Measurements from ENCODE around the gene RER1. TPM values are rescaled to one million over a fixed set of nuclear protein-coding genes. Genes with fewer than 3 reads are reported as not detected.
A peak's percentile ranks its signal among the peaks of the same experiment; 100 is the strongest.

The RER1 gene
- total RNA-seq, 1 donor from 2014 or later = 133 TPM

DNA sequence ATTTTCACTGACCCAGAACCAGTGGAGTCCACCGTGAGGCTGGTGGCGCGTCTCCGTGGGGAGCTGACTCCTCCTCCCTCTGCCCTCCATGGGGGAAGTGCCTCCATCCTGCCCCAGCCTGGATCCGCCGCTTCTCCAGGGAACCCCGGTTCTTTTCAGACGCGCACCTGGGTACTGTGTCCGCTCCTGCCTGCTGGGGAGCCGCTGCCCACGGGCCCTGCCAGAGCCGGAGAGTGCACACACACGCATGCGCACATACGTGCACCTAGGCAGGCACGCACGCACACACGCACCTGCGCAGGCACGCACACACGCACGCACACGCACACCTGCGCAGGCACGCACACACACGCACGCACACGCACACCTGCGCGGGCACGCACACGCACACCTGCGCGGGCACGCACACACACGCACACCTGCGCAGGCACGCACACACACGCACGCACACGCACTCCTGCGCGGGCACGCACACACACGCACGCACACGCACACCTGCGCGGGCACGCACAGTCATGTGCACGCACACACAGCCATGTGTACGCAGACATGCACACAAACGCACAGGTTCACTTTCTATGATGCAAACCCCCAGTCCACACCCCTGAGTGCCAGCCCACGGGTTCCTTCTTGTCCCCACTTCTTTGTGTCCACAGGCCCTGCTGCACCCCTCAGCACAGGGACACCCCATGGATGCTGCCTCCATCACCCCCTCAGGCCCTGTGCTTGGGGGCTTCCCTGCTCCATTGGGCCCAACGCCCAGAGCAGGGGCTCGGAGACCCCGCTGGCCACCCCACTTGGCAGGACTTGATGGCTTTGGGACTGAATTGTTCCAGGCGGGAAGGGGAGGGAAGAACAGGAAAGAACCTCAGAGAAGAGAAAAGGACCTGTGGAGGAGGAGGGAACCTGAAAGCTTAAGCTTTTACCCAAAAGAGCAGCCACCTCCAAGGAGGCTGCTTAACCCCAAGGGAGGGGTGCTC is 43.0 kb upstream of the RER1 start:
- DNase-seq (peak; percentile 35), ATAC-seq (no peak)
- Histone ChIP-seq H3K27ac (no peak overlapping the region), H3K4me1 (no peaks in the 10 kb centered on the region), H3K9me3 (no peaks in the 10 kb centered on the region), H3K4me3 (no peak overlapping the region), H3K27me3 (ENCODE audit: low read depth) (no peaks in the 10 kb centered on the region), H3K36me3 (no peaks in the 10 kb centered on the region)
- intact Hi-C loops (cut with DNase I) = no loop called here
- TF ChIP-seq, protein P1, sequence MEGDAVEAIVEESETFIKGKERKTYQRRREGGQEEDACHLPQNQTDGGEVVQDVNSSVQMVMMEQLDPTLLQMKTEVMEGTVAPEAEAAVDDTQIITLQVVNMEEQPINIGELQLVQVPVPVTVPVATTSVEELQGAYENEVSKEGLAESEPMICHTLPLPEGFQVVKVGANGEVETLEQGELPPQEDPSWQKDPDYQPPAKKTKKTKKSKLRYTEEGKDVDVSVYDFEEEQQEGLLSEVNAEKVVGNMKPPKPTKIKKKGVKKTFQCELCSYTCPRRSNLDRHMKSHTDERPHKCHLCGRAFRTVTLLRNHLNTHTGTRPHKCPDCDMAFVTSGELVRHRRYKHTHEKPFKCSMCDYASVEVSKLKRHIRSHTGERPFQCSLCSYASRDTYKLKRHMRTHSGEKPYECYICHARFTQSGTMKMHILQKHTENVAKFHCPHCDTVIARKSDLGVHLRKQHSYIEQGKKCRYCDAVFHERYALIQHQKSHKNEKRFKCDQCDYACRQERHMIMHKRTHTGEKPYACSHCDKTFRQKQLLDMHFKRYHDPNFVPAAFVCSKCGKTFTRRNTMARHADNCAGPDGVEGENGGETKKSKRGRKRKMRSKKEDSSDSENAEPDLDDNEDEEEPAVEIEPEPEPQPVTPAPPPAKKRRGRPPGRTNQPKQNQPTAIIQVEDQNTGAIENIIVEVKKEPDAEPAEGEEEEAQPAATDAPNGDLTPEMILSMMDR (IDR thresholded peaks at IDR 0.05) = no peak

DNA sequence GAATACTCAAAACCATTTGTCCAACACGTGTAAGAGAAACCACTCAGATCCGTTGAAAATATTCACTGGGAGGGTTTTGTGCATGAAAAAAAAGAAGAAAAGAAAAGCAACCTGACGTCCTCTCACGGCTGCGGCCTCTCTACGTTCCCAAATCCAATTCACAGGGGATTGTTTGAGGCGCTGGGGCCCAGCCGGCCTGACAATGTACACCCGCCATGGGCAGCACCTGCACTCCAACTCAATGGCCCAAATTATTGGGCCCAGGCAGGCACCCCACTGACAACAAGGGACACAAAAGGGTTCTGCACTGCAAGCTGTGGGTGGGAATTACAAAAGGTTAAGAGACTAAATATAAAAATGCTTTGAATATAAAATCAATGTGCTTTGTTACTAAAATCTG is 41.8 kb upstream of the RER1 start:
- no peak overlapping the region for H3K4me3 ChIP-seq

DNA sequence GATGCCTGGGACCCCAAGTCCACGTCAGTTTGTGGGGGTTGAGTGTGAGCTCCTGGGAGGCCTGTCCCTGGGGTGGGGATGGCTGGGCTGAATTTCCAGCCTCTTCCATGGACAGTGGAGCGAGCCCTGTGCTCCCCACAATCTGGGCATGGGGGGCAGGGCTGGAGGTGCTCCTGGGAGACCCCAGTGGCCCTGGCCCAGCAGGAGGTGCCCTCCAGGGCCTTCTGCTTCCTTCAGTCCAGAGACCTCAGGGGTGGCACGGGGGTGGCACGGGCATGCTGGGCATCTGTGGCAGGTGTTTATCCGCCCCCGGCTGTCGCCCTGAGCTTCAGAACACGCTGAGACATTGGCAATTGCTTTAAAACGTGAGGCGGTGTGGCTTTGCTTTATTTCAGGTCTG is 41.1 kb upstream of the RER1 start:
- H3K27ac ChIP-seq = no peak overlapping the region
- TF ChIP-seq, protein P1 (IDR thresholded peaks at IDR 0.05) = no peak
- intact Hi-C loops (cut with DNase I) = no loop called here
- no peaks in the 10 kb centered on the region for H3K4me1 ChIP-seq
- DNase-seq (peak; percentile 23), ATAC-seq (no peak)
- no peaks in the 10 kb centered on the region for H3K27me3 ChIP-seq (ENCODE audit: low read depth)
- H3K4me3 ChIP-seq = no peak overlapping the region
- H3K9me3 ChIP-seq = no peaks in the 10 kb centered on the region
- H3K36me3 ChIP-seq = no peaks in the 10 kb centered on the region

More for the DNA sequence above, 41.8 kb upstream of the RER1 start:
- intact Hi-C loops (cut with DNase I) = no loop called here
- ATAC-seq (no peak), DNase-seq (peak; percentile 20)
- TF ChIP-seq, protein P1 (IDR thresholded peaks at IDR 0.05) = no peak
- Histone ChIP-seq H3K27ac (no peak overlapping the region), H3K4me1 (no peaks in the 10 kb centered on the region), H3K27me3 (ENCODE audit: low read depth) (no peaks in the 10 kb centered on the region), H3K36me3 (no peaks in the 10 kb centered on the region), H3K9me3 (no peaks in the 10 kb centered on the region)

DNA sequence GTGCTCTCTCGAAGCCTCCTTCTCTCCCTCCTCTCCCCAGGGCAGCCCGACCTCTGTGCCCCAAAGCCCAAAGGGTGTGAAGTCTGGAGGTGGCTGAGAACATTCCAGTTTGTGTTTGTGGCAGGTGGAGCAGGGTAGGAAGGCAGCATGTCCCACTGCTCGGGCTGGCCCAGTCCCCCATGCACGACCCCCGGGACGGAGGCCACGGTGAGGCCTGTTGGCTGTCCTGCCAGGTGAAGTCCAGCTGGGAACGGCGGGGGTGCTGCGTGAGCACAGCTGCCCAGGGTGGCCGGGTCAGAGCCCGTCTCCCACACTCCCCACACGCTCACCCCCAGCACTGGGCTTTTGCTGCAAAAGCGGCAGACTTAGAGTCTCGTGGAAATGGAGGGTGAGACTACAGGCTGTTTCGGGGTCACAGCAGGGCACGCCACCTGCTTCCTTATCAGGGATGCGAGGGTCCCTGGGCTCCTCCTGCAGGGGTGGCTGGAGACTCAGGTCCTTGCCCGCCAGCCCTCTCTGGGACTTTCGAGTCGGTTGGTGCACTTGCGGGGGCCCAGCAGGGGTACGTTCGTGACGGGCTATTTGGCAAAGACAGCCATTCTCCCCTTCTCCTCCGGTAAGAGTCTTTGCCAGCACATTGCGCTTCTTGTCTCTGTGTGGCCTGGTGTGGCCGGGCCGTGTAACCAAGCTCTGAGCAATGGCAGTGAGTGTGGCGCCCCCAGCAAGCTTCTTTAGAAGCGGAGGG is 40.6 kb upstream of the RER1 start:
- ATAC-seq = no peak
- intact Hi-C loops (cut with DNase I) = no loop called here

DNA sequence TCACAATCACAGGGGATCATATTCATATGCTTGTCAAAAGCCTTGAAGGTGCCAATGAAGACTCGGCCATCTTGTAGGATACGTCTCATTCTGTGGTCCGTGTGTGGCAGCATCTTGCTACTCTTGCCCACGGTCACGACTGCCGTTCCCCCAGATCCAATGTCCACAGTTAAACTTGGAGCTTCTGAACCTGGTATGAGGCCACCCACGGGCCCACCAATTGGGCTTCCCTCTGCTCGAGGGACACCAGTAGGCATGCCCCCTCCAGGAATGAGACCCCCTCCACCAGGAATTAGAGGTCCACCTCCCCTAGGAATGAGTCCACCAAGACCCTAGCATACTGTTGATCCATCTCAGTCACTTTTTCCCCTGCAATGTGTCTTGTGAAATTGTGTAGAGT is 39.9 kb upstream of the RER1 start:
- H3K9me3 ChIP-seq = no peaks in the 10 kb centered on the region
- intact Hi-C loops (cut with DNase I) = no loop called here
- H3K4me1 ChIP-seq = no peaks in the 10 kb centered on the region
- DNase-seq = peak; percentile 12
- H3K27me3 ChIP-seq (ENCODE audit: low read depth) = no peaks in the 10 kb centered on the region
- no peaks in the 10 kb centered on the region for H3K36me3 ChIP-seq
- TF ChIP-seq, protein P1 (IDR thresholded peaks at IDR 0.05) = no peak
- no peak overlapping the region for H3K4me3 ChIP-seq
- ATAC-seq = no peak
- no peak overlapping the region for H3K27ac ChIP-seq

More for the DNA sequence above, 40.6 kb upstream of the RER1 start:
- no peaks in the 10 kb centered on the region for H3K4me1 ChIP-seq
- no peaks in the 10 kb centered on the region for H3K36me3 ChIP-seq
- no peak overlapping the region for H3K4me3 ChIP-seq
- TF ChIP-seq, protein P1 (IDR thresholded peaks at IDR 0.05) = no peak
- no peaks in the 10 kb centered on the region for H3K27me3 ChIP-seq (ENCODE audit: low read depth)
- DNase-seq = peak; percentile 39
- H3K9me3 ChIP-seq = no peaks in the 10 kb centered on the region
- H3K27ac ChIP-seq = no peak overlapping the region

Measured in lower lobe of right lung (tissue), 2 donors.